ENCODE data around the gene PHIP. TPM values are rescaled to one million over a fixed set of nuclear protein-coding genes. Genes with fewer than 3 reads are reported as not detected.
"Not testable (repeated sequence)": the region's sequence is repeated elsewhere in the genome, so short reads cannot be mapped to it uniquely, and the experiment has no call there.

The PHIP gene
- total RNA-seq, 4 donors from 2014 or later, result 17.1 to 38.5 (median 25.7) TPM

GRCh38 chr6:78935553-78935952, 142.5 kb downstream of the PHIP start:
- Histone ChIP-seq H3K27ac (no peak overlapping the region), H3K36me3 (peaks cover 7% of the 10 kb centered on the region), H3K4me1 (no peaks in the 10 kb centered on the region), H3K9me3 (peaks cover 6% of the 10 kb centered on the region), H3K4me3 (no peak overlapping the region), H3K27me3 (no peaks in the 10 kb centered on the region)
- TF ChIP-seq POLR2AphosphoS5 (IDR thresholded peaks at IDR 0.05) (no peak), POLR2A (IDR thresholded peaks at IDR 0.05) (no peak), EP300 (IDR thresholded peaks at IDR 0.05) (no peak)
- TF ChIP-seq, protein P1, sequence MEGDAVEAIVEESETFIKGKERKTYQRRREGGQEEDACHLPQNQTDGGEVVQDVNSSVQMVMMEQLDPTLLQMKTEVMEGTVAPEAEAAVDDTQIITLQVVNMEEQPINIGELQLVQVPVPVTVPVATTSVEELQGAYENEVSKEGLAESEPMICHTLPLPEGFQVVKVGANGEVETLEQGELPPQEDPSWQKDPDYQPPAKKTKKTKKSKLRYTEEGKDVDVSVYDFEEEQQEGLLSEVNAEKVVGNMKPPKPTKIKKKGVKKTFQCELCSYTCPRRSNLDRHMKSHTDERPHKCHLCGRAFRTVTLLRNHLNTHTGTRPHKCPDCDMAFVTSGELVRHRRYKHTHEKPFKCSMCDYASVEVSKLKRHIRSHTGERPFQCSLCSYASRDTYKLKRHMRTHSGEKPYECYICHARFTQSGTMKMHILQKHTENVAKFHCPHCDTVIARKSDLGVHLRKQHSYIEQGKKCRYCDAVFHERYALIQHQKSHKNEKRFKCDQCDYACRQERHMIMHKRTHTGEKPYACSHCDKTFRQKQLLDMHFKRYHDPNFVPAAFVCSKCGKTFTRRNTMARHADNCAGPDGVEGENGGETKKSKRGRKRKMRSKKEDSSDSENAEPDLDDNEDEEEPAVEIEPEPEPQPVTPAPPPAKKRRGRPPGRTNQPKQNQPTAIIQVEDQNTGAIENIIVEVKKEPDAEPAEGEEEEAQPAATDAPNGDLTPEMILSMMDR (IDR thresholded peaks at IDR 0.05), result no peak
- DNase-seq (ENCODE audit: low spot score in 2 of 2), result no peak
- WGBS, result 93% methylated on average over 2 of the region's 2 CpGs

DNA sequence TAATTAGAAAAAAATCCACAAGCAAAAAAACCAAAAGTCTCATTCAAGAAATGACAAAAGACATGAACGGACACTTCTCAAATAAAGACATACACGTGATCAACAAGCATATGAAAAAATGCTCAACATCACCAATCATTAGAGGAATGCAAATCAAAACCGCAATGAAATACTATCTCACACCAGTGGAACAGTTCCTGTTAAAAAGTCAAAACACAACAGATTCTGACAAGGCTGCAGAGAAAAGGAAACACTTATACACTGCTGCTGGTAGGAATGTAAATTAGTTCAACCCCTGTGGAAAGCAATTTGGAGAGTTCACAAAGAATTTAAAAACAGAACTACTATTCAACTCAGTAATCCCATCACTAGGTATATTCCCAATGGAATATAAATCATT, 152.7 kb downstream of the PHIP start:
- H3K27ac ChIP-seq, result no peak overlapping the region
- no peak for DNase-seq (ENCODE audit: low spot score in 2 of 2)
- no peaks in the 10 kb centered on the region for H3K36me3 ChIP-seq
- TF ChIP-seq POLR2AphosphoS5 (IDR thresholded peaks at IDR 0.05), result no peak
- TF ChIP-seq POLR2A (IDR thresholded peaks at IDR 0.05), result no peak
- TF ChIP-seq, protein P1 (IDR thresholded peaks at IDR 0.05), result no peak
- TF ChIP-seq EP300 (IDR thresholded peaks at IDR 0.05), result no peak
- H3K9me3 ChIP-seq, result peaks cover 6% of the 10 kb centered on the region
- 83% methylated on average over 3 of the region's 3 CpGs for WGBS
- H3K4me3 ChIP-seq, result no peak overlapping the region
- no peaks in the 10 kb centered on the region for H3K4me1 ChIP-seq
- H3K27me3 ChIP-seq, result no peaks in the 10 kb centered on the region

- not testable (repeated sequence) for H3K36me3 ChIP-seq; H3K4me3 ChIP-seq; H3K4me1 ChIP-seq; DNase-seq (ENCODE audit: low spot score in 2 of 2); H3K27ac ChIP-seq; H3K27me3 ChIP-seq; H3K9me3 ChIP-seq
- WGBS, result 91% methylated on average over 10 of the region's 10 CpGs
These were observed 156.9 kb downstream of the PHIP start for GRCh38 chr6:78921168-78921567.

GRCh38 chr6:78917788-78918187, 160.3 kb downstream of the PHIP start:
- Histone ChIP-seq H3K9me3 (peaks cover 7% of the 10 kb centered on the region), H3K27me3 (no peaks in the 10 kb centered on the region), H3K36me3 (no peaks in the 10 kb centered on the region), H3K27ac (no peak overlapping the region), H3K4me3 (no peak overlapping the region), H3K4me1 (no peaks in the 10 kb centered on the region)
- DNase-seq (ENCODE audit: low spot score in 2 of 2), result no peak
- 90% methylated on average over 1 of the region's 1 CpG for WGBS
- TF ChIP-seq POLR2AphosphoS5 (IDR thresholded peaks at IDR 0.05), result no peak
- no peak for TF ChIP-seq EP300 (IDR thresholded peaks at IDR 0.05)
- no peak for TF ChIP-seq POLR2A (IDR thresholded peaks at IDR 0.05)
- TF ChIP-seq, protein P1 (IDR thresholded peaks at IDR 0.05), result no peak

DNA sequence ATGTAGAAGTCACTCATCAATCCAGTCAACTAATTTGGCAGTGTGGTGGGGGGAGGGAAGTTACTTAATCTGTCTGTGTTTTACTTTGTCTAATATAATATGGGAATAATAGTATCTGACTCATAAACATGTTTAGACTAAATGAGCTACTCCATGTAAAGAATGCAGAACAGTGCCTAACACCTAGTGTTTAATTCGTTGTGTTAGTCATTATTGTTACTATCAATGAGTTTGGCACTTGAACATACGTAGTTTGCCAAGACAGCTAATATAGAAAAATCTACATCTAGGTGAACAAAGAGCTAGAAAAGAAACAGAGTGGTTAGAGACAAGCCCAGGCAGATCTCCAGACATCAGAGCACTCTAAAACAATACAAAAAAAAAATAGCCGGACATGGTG, 161.6 kb downstream of the PHIP start:
- Histone ChIP-seq H3K36me3 (no peaks in the 10 kb centered on the region), H3K4me1 (peaks cover 1% of the 10 kb centered on the region), H3K27me3 (no peaks in the 10 kb centered on the region), H3K4me3 (no peak overlapping the region), H3K9me3 (peaks cover 7% of the 10 kb centered on the region), H3K27ac (no peak overlapping the region)
- TF ChIP-seq, protein P1 (IDR thresholded peaks at IDR 0.05), result no peak
- TF ChIP-seq POLR2AphosphoS5 (IDR thresholded peaks at IDR 0.05), result no peak
- no peak for TF ChIP-seq POLR2A (IDR thresholded peaks at IDR 0.05)
- no peak for TF ChIP-seq EP300 (IDR thresholded peaks at IDR 0.05)
- 67% methylated on average over 3 of the region's 3 CpGs for WGBS
- DNase-seq (ENCODE audit: low spot score in 2 of 2), result no peak

Measured in suprapubic skin (tissue), 4 donors.